GM19193 (cell line): ENCODE results near the gene GNG12.

Experiments used
- POLR2A ChIP-seq: IDR thresholded peaks from 4 replicates; pipeline ENCODE4 v1.6.1; 2011; ENCODE audit not compliant: insufficient read depth, insufficient read length; ENCODE audit errors: extremely low read depth

The GNG12 gene

DNA sequence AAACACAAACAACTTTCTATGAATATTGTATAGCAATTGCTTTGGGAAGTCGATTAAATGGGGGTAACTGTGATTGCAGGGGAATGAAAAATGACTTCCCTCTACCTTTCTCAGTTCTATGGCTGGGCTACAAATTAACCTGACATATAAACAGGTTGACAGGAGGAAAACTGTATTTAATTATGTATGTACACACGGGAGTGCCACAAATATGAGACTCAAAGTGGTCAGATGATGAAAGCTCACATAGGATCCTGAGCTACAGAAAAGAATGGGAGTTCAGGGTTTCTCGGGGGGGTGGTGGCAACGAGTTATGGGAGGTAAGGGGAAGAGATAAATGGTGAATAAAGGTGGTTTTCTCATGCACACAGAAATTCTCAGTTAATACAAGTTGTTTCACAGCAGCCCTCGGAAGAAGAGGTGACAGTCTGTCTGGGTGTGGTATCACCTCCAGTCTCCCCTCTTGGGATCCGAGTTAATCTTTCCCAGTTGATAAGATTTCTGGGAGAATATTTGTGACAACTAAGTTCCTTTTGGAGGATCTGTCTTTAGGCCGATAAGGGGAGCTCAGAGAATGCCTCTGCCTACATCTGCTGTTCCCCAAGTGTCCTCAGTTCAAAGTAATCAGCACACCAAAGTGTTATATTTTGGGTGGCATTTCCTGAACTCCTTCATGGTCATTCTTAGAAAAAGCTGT lies 122.0 kb downstream of the GNG12 start:
- no peak for TF ChIP-seq POLR2A

DNA sequence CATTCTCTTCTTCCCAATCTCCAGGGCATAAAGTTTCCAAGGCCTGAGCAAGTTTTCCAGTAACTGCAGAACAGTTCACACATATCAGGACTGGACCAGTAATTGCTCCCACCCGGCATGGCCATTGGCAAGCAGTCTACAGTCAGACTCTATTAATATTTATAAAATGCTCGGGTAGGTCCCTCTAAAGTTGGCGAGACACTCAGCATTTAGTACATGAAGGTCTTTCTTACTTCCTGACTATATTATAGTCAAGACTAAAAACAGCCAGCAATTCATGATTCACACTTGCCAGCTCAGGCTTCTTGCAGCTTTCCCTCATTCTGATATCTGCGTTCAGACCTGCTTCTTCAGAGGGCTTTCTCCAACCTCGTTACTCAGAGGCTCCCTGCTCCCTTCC lies 122.8 kb downstream of the GNG12 start:
- TF ChIP-seq POLR2A = no peak

DNA sequence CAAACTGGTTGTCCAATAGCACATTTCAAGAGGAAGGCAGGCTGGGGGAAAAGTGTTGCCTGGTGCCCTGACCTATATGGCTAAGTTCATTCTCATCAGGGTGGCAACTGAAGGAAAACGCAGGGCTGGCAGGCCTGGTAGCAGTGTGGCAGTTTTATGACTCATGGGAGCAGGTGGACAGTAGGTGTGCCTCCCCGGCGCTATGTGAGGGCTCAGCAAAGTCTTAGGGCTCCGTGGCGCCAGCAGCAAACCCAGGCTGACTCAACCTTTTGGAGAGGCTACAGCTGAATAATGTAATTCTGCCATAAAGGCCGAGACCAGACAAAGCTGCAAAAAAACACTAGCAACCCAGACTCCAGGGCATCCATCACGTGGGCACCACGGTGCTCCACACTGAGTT lies 124.7 kb downstream of the GNG12 start:
- no peak for TF ChIP-seq POLR2A

DNA sequence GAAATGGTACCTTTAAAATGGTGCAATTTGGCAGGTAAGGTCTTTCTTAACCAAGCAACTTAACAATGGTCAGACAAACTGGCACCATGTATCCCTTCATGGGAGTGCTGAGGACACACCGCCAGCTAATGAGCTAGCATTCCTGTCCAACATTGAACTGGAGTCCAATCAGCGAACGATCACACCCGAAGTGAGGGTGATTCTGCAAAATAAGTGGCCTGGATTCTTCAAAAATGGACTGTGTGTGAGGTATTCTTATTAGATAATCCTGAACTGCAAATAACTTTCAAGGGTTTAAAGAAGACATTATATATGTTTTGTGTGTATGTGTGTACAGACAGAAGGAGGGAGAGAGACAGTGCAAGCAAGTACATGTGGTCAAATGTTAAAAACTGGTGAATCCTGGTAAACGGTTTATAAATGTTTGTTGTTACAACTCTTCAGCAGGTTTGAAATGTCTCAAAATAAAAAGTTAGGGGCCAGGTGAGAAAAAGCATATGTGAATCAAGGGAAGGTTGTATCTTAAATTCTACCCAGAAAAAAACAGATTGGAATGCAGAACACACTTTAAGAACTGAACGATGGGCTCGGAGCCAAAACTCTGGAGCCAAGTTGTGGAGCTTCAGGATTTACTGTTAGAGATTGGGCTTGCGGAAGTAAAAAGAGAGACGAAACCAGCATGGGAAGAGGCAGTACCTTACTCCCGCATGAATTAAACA lies 127.4 kb downstream of the GNG12 start:
- TF ChIP-seq POLR2A = no peak

GRCh38 chr1:67704351-67704750 lies 128.9 kb downstream of the GNG12 start:
- no peak for TF ChIP-seq POLR2A

DNA sequence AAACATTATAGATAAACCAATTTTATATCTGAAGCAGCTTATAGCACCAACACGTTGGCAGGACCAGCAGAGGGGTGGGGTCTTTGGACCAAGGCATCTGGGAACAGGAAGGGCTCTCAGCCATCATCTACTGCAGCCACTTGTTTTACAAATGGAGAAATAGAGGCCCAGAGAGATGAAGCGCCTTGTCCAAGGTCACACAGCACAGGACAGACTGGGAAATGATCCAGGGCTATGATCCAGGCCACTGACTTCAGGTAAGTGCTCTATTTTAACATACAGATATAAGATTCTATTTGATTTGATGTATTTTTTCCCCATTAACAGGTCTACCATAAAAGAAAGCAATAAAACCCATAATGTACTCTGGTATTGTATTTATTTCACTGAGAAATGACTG lies 131.4 kb downstream of the GNG12 start:
- TF ChIP-seq POLR2A = no peak

DNA sequence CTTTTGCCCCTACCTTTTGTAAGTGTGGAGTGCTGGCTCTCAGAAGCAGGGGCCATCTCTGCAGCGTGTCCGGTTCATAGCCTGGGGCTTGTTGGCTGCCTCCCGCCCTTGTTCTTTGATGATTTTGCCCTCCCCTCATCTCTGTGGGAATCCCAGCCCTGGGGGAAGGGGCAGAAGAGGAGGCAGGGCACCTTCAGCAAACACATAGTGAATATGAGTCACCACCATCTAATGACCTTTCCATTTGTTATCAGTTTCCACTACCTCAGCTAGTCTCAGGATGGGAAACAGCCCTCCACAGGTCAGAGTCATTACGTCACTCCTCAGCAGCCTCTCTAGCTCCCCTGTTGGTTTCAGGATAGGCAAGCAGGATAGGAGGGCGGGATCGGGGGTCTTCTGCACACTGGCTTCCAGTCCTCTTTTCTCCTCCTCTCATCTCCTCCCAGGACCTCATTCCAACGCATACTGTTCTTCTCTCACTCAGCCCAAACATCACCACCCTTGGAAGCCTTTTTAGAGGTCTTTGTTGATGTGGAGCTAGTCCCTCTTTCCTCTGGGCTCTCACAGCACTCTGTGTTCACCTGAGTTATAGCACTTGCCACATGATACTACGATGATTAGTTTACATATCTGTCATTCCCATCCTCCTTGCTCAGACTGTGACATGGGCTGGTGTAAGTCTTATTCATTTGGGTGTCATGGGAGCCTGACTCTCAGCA lies 132.4 kb downstream of the GNG12 start:
- no peak for TF ChIP-seq POLR2A

DNA sequence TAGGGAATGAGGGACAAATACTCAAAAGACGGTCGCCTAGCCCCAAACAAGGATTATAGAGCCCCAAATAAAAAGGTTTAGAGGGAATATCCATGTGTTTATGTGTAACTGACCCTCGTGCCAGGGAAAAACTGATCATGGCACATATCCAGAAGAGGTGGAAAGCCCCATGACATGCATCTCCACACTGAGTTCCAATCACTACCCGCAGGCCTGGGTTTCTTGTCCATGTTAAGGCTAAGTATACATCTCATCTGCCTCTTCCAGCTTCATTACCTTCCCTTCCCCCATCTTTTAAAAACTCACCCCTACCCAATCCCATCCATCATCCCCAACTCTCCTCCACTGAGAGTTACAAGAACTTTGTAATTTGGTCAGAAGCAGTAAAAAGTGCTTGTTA lies 133.0 kb downstream of the GNG12 start:
- TF ChIP-seq POLR2A = no peak

- no peak for TF ChIP-seq POLR2A
These were observed 136.6 kb downstream of the GNG12 start for GRCh38 chr1:67696708-67697107.

DNA sequence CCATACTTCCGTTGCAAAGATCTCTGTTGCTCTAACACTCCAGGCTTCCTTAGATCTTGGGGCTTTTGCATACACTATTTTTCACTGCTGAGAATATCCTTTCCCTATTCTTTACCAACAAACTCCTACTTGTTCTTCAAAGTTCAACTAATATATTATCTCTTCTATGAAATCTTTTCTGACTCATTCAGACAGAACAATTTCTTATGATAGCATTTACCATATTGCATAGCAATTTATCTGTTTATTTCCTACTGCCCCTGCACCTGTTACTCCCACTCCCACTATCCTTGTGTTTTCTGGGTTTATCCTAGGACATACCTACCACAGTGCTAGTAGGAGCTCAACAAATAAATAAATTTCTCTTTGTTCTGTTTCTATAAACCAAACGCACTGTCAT lies 137.3 kb downstream of the GNG12 start:
- TF ChIP-seq POLR2A = no peak

DNA sequence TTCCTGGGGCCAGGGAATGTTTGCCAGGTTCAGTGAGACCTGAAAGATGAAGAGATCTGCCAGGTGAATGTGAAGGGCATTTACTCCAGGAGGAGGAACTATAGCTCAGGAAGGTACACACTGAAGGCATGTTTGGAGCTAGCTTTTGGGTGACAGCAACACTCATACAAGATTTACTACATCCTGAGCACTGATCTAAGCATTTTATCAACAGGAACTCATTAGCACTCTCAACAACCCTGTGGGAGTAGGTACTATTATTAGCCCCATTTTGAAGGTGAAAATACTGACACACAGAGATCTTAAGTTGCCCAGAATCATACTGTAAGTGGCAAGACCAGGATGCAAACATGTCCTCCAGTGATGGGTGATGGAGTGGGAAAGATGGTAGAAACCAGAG lies 141.6 kb downstream of the GNG12 start:
- no peak for TF ChIP-seq POLR2A

DNA sequence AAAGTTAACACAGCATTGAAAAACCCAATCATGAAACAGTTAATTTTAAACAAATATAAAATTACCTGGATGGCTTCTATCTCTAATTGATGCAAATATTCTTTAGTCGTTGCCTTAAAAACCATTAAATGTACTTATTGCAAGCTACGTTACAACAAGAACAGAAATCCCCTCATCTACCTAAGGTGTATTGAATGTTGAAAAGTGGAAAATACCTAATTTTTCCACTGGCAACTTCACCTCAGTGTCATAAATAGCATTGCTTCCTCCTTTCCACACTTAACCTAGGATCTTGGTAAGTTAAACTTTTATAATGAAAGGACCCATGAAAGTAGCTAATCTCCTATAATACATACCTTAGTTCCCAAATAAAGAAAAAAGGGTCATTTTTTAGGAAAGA lies 142.9 kb downstream of the GNG12 start:
- no peak for TF ChIP-seq POLR2A

DNA sequence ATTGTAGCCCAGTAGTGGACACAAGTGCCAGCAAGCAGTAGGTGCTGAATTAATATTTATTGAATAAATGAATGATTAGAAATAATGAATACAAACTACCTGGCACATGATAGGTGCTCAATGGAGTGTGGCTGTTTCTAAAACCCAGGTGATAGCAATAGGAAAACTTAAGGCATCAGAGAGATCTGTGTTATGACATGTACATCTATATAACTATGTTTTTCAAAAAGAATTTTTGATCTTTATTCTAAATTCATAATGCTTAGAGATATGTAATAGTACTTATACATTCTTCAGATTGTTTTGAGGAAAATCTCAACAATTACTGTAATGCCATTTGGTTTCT lies 143.3 kb downstream of the GNG12 start:
- no peak for TF ChIP-seq POLR2A

DNA sequence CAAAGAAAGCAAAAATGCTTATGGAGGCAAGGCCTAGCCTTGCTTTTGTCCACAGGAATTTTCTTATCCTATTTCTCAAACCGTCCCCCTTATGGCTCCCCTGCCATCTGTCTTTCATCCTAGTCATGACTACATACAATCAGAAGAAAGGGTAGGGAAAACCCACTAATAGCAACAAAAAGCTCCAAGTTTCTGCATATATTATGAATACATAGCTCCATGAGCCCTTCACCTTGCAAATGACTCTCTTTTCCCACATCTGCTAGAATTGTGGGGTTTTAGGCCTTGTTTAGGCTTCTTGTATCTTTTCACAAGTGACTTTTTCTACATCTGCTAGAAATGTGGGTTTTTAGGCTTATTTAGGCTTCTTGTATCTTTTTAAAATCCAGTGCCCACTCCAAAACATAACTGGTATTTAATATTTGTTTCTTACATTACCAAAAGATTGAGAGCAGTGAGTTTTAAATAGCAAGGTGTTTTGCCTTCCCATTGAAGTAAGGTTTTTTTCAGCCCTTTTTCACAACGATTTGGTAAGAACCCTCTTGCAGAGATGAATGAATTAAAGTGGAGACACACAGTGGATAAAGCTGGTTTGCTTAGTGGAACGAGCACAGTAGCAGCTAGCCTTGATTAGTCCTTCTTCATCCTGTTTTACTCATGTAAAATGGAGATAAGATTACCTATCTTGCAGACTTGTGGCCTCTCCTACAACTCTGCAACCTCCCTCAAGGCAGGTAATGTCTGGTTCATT lies 143.8 kb downstream of the GNG12 start:
- no peak for TF ChIP-seq POLR2A

DNA sequence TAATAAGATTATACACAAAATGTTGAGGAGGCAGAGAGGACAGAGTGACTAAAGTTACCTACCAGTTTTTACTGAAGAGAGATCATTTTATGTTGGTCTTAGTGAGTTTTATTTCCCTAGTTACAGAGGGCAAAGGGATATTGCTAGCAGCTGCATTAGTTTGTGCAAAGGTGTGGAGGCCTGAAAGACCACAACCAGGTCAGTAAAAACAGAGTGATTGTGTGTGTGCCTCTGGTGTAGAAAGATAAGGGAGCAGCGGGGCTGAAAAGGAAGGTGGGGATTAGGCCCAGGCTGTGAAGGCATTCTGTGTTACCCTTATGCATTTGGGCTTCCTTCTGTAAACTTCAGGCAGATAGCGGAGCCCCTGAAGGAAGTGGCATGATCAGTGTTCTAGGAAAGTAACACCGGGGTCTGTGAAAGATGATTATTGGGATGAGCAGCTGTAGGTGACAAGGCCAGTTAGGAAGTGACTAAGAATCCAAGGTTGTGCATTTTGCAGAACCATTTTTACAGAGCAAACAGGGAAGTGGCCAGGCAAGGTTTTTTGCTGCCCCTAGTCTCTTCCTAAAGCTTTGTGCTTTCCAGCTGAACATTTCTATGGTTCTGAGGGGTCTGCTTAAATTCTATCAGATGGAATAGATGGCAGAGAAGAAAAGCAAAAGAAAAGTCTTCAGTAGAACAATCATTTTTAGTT lies 144.6 kb downstream of the GNG12 start:
- no peak for TF ChIP-seq POLR2A
